Subcutaneous abdominal adipose tissue (tissue), 5 donors: ENCODE results near the gene LMBR1.
"Not testable (repeated sequence)": the region's sequence is repeated elsewhere in the genome, so short reads cannot be mapped to it uniquely, and the experiment has no call there.

ENCODE experiments used
- H3K27ac ChIP-seq: one replicate; pipeline ENCODE4 v1.7.0; 2013; ENCODE audit warnings: low read depth, mild to moderate bottlenecking, inconsistent platforms, low read length, moderate library complexity
- H3K27me3 ChIP-seq, 5 donors: one replicate each; pipeline ENCODE4 v1.7.0; 2013; ENCODE audit warnings: low read length in 5 of 5, inconsistent platforms in 1 of 5; ENCODE audit not compliant: control insufficient read depth in 5 of 5, insufficient read depth in 4 of 5
- H3K36me3 ChIP-seq, 5 donors: one replicate each; pipeline ENCODE4 v1.7.0; 2013; ENCODE audit warnings: low read length in 5 of 5; ENCODE audit not compliant: control insufficient read depth in 5 of 5, insufficient read depth in 5 of 5
- H3K4me1 ChIP-seq, 5 donors: one replicate each; pipeline ENCODE4 v1.7.0; 2013; ENCODE audit warnings: low read length in 5 of 5, mild to moderate bottlenecking in 3 of 5, moderate library complexity in 1 of 5; ENCODE audit not compliant: control insufficient read depth in 5 of 5, insufficient read depth in 5 of 5
- H3K4me3 ChIP-seq, 5 donors: one replicate each; pipeline ENCODE4 v1.7.0; 2013; ENCODE audit warnings: low read length in 5 of 5, low read depth in 1 of 5
- H3K9ac ChIP-seq, 5 donors: one replicate each; pipeline ENCODE4 v1.7.0; 2013; ENCODE audit warnings: low read length in 5 of 5, mild to moderate bottlenecking in 4 of 5, moderate library complexity in 3 of 5
- H3K9me3 ChIP-seq, 5 donors: one replicate each; pipeline ENCODE4 v1.7.0; 2013; ENCODE audit warnings: low read length in 5 of 5; ENCODE audit not compliant: control insufficient read depth in 5 of 5
- donor health status: healthy.
- donor health status: healthy.
- donor health status: healthy.
- donor health status: healthy.
- donor health status: healthy.

Gene LMBR1

GRCh38 chr7:156657681-156658080, 235.3 kb downstream of the LMBR1 start:
- Histone ChIP-seq H3K4me3 (no peak overlapping the region), H3K27ac (no peak overlapping the region)

GRCh38 chr7:156656598-156656997, 236.4 kb downstream of the LMBR1 start:
- Histone ChIP-seq H3K4me1 (no peaks in the 10 kb centered on the region), H3K9ac (no peak overlapping the region), H3K36me3 (no peaks in the 10 kb centered on the region), H3K4me3 (no peak overlapping the region), H3K9me3 (no peaks in the 10 kb centered on the region), H3K27ac (no peak overlapping the region), H3K27me3 (peaks cover 3 to 27% (median 15%) of the 10 kb centered on the region in 5 donors)

More at GRCh38 chr7:156657681-156658080, 235.3 kb downstream of the LMBR1 start:
- no peaks in the 10 kb centered on the region for H3K4me1 ChIP-seq
- H3K36me3 ChIP-seq: no peaks in the 10 kb centered on the region
- no peak overlapping the region for H3K9ac ChIP-seq
- no peaks in the 10 kb centered on the region for H3K9me3 ChIP-seq
- peaks cover 3 to 27% (median 15%) of the 10 kb centered on the region in 5 donors for H3K27me3 ChIP-seq

- Histone ChIP-seq H3K27ac (no peak overlapping the region), H3K27me3 (peaks cover 3 to 27% (median 15%) of the 10 kb centered on the region in 5 donors), H3K4me3 (no peak overlapping the region), H3K4me1 (no peaks in the 10 kb centered on the region), H3K36me3 (no peaks in the 10 kb centered on the region), H3K9me3 (no peaks in the 10 kb centered on the region), H3K9ac (no peak overlapping the region)
Measured at GRCh38 chr7:156655983-156656382, 237.0 kb downstream of the LMBR1 start.

DNA sequence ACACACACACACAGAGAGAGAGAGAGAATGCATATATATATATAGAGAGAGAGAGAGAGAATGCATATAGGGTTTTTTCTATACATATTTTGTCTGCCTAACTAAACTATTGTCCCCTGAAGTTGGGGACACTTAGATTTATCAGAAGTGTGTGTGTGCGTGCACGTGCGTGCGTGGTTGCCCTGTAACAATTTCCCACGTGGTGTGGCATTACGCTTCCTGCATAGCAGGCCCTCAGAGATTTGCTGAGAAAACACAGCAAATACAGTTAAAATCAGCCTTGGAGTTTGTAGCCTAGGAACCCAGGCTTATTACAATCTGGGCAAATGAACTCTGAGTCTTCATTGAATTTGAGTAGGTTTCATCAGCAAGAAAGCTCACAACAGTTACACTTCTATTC, 237.7 kb downstream of the LMBR1 start:
- H3K4me1 ChIP-seq: no peaks in the 10 kb centered on the region
- peaks cover 3 to 31% (median 20%) of the 10 kb centered on the region in 5 donors for H3K27me3 ChIP-seq
- H3K36me3 ChIP-seq: no peaks in the 10 kb centered on the region
- no peak overlapping the region for H3K27ac ChIP-seq
- no peak overlapping the region for H3K4me3 ChIP-seq
- H3K9ac ChIP-seq: no peak overlapping the region
- no peaks in the 10 kb centered on the region for H3K9me3 ChIP-seq

- Histone ChIP-seq H3K27me3 (peaks cover 3 to 34% (median 24%) of the 10 kb centered on the region in 5 donors), H3K4me3 (no peak overlapping the region), H3K9me3 (no peaks in the 10 kb centered on the region), H3K27ac (no peak overlapping the region), H3K36me3 (no peaks in the 10 kb centered on the region), H3K9ac (no peak overlapping the region), H3K4me1 (no peaks in the 10 kb centered on the region)
Measured at GRCh38 chr7:156654511-156655234, 238.3 kb downstream of the LMBR1 start.

DNA sequence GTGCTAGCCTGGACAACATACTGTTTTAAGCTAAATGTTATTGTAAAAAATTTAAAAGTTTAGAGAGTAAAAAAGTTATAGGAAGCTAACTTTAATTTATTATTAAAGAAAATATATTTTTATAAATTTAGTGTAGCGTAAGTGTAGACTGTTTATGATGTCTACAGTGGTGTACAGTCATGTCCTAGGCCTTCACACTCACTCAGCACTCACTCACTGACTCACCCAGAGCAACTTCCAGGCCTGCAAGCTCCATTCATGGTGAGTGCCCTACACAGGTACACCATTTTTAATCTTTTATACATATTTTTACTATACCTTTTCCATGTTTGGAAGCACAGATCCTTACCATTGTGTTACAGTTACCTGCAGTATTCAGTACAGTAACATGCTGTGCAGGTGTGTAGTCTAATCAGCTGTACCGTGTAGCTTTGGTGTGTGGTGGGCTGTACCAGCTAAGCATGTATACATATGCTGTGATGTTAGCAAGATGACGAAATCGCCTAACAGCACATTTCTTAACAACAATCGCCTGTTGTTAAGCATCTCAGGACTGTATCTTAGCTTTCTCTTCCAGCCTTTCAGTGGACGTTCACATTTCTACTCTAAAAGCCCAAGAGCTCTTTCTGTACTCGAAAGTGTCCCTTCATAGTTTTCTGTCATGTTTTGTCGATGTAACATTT, 240.0 kb downstream of the LMBR1 start:
- no peaks in the 10 kb centered on the region for H3K4me1 ChIP-seq
- H3K9ac ChIP-seq: no peak overlapping the region
- no peak overlapping the region for H3K27ac ChIP-seq
- H3K36me3 ChIP-seq: no peaks in the 10 kb centered on the region
- H3K27me3 ChIP-seq: peaks cover 3 to 31% (median 24%) of the 10 kb centered on the region in 5 donors
- H3K4me3 ChIP-seq: no peak overlapping the region
- no peaks in the 10 kb centered on the region for H3K9me3 ChIP-seq

GRCh38 chr7:156651474-156651873, 241.5 kb downstream of the LMBR1 start:
- peaks cover 3 to 27% (median 15%) of the 10 kb centered on the region in 5 donors for H3K27me3 ChIP-seq
- no peak overlapping the region for H3K9ac ChIP-seq
- H3K4me1 ChIP-seq: no peaks in the 10 kb centered on the region
- H3K4me3 ChIP-seq: no peak overlapping the region
- H3K36me3 ChIP-seq: no peaks in the 10 kb centered on the region
- no peaks in the 10 kb centered on the region for H3K9me3 ChIP-seq
- no peak overlapping the region for H3K27ac ChIP-seq

GRCh38 chr7:156650042-156650441, 242.9 kb downstream of the LMBR1 start:
- no peaks in the 10 kb centered on the region for H3K9me3 ChIP-seq
- no peaks in the 10 kb centered on the region for H3K4me1 ChIP-seq
- H3K36me3 ChIP-seq: no peaks in the 10 kb centered on the region
- no peak overlapping the region for H3K27ac ChIP-seq
- no peak overlapping the region for H3K4me3 ChIP-seq
- no peak overlapping the region for H3K9ac ChIP-seq
- peaks cover 3 to 24% (median 14%) of the 10 kb centered on the region in 5 donors for H3K27me3 ChIP-seq

DNA sequence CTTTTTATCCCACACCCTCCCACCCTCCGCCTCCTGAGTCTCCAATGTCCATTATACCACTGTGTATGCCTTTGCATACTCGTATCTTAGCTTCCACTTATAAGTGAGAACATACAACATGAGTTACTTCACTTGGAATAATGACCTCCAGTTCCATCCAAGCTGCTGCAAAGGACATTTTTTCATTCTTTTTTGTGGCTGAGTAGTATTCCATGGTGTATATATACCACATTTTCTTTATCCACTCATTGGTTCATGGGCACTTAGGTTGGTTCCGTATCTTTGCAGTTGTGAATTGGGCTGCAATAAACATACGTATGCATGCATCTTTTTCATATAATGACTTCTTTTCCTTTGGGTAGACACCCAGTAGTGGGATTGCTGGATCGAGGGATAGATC, 245.7 kb downstream of the LMBR1 start:
- peaks cover 0 to 15% (median 9%) of the 10 kb centered on the region in 5 donors for H3K27me3 ChIP-seq
- H3K27ac ChIP-seq, H3K4me3 ChIP-seq, H3K4me1 ChIP-seq, H3K9ac ChIP-seq, H3K9me3 ChIP-seq, H3K36me3 ChIP-seq: not testable (repeated sequence)

GRCh38 chr7:156642306-156643045, 250.5 kb downstream of the LMBR1 start:
- Histone ChIP-seq H3K27ac (no peak overlapping the region), H3K27me3 (no peaks in the 10 kb centered on the region), H3K36me3 (no peaks in the 10 kb centered on the region), H3K4me3 (no peak overlapping the region), H3K9me3 (peaks cover 0 to 11% (median 8%) of the 10 kb centered on the region in 5 donors), H3K9ac (no peak overlapping the region), H3K4me1 (peaks cover 2 to 18% (median 17%) of the 10 kb centered on the region in 5 donors)
